H1 (cell line): Measurements from ENCODE around the gene RILP. TPM values are rescaled to one million over a fixed set of nuclear protein-coding genes. Genes with fewer than 3 reads are reported as not detected.

ENCODE experiments used
- CTCF ChIA-PET: fragments of 300-600 bp; sonication (Branson Sonifier 250); formaldehyde crosslinking; loops from one replicate; lab custom pipeline; 2021; ENCODE audit not compliant: partially characterized antibody; lab: Charles Lee
- POLR2A ChIA-PET: fragments of 300-600 bp; sonication (Branson Sonifier 250); formaldehyde crosslinking; loops from one replicate; lab custom pipeline; 2021; ENCODE audit warnings: inconsistent platforms; ENCODE audit not compliant: partially characterized antibody; lab: Charles Lee
- DNase-seq, 2 experiments: peaks; one replicate each; pipeline versions ENCODE4 v3.0.0 to v3.0.0-alpha.2; 2010 to 2022; ENCODE audit warnings: low spot score in 2 of 2, low read depth in 1 of 2, mixed read lengths in 1 of 2
- FAIRE-seq: peaks from 2 replicates; lab custom pipeline; 2011; peaks lifted over from hg19 to GRCh38; lab: Jason Lieb, UNC
- H2AFZ ChIP-seq: 2 replicates; pipeline ENCODE4 v1.8.1; 2012; ENCODE audit warnings: low read length, inconsistent platforms
- H2AK5ac ChIP-seq: 2 replicates; pipeline ENCODE4 v1.6.1; 2013; ENCODE audit warnings: low read depth, low read length
- H2BK120ac ChIP-seq: replicated peaks from 2 replicates; pipeline ENCODE3; 2013; ENCODE audit warnings: low read depth, low read length, inconsistent platforms
- H2BK12ac ChIP-seq: 2 replicates; pipeline ENCODE4 v1.6.1; 2013; ENCODE audit warnings: low read depth, low read length
- H2BK15ac ChIP-seq: 2 replicates; pipeline ENCODE4 v1.6.1; 2013; ENCODE audit warnings: low read length
- H2BK20ac ChIP-seq: 2 replicates; pipeline ENCODE4 v1.6.1; 2013; ENCODE audit warnings: low read length
- H2BK5ac ChIP-seq: 2 replicates; pipeline ENCODE4 v1.6.1; 2013; ENCODE audit warnings: low read depth, low read length
- H3K14ac ChIP-seq: 2 replicates; pipeline ENCODE4 v1.6.1; 2013; ENCODE audit warnings: inconsistent platforms; ENCODE audit not compliant: insufficient read length
- H3K18ac ChIP-seq: 2 replicates; pipeline ENCODE4 v1.6.1; 2013; ENCODE audit warnings: low read length; ENCODE audit errors: extremely low read depth
- H3K23ac ChIP-seq: 2 replicates; pipeline ENCODE4 v1.6.1; 2013; ENCODE audit warnings: inconsistent platforms; ENCODE audit not compliant: insufficient read length
- H3K23me2 ChIP-seq: 2 replicates; pipeline ENCODE4 v1.6.1; 2013; ENCODE audit warnings: low read depth, low read length
- H3K27ac ChIP-seq: 2 replicates; pipeline ENCODE4 v1.6.1; 2011; ENCODE audit warnings: low read depth, low read length, inconsistent platforms
- H3K27me3 ChIP-seq, 4 experiments: replicated peaks in 1 of 4; 1 replicate in 1 of 4; 2 replicates in 3 of 4; pipeline versions ENCODE4 v1.6.1 to v1.8.1; 2011 to 2013; ENCODE audit warnings: low read length in 3 of 4, mild to moderate bottlenecking in 3 of 4, inconsistent platforms in 2 of 4, mixed read lengths in 2 of 4, moderate library complexity in 1 of 4; ENCODE audit not compliant: control insufficient read depth in 3 of 4, insufficient read depth in 3 of 4; ENCODE audit errors: extremely low read depth in 1 of 4
- H3K36me3 ChIP-seq, 4 experiments: 2 replicates each; pipeline versions ENCODE4 v1.6.1 to v1.8.1; 2011 to 2013; ENCODE audit warnings: mild to moderate bottlenecking in 4 of 4, low read length in 3 of 4, moderate library complexity in 2 of 4, control low read depth in 1 of 4, inconsistent platforms in 1 of 4; ENCODE audit not compliant: insufficient read depth in 4 of 4, control insufficient read depth in 2 of 4
- H3K4ac ChIP-seq: replicated peaks from 2 replicates; pipeline ENCODE3; 2013; ENCODE audit warnings: low read length, low read depth, mixed read lengths, inconsistent platforms; ENCODE audit not compliant: insufficient read length
- H3K4me1 ChIP-seq, 4 experiments: replicated peaks in 1 of 4; 1 replicate in 1 of 4; 2 replicates in 3 of 4; pipeline versions ENCODE4 v1.6.1 to v1.8.1; 2011 to 2013; ENCODE audit warnings: low read length in 3 of 4, inconsistent platforms in 2 of 4, mixed read lengths in 1 of 4; ENCODE audit not compliant: insufficient read depth in 4 of 4, control insufficient read depth in 3 of 4
- H3K4me2 ChIP-seq, 2 experiments: 2 replicates each; pipeline versions ENCODE4 v1.6.1 to v1.8.1; 2011 to 2013; ENCODE audit warnings: low read depth in 2 of 2, low read length in 2 of 2, control low read depth in 1 of 2, inconsistent platforms in 1 of 2, mild to moderate bottlenecking in 1 of 2; ENCODE audit not compliant: insufficient read depth in 1 of 2
- H3K4me3 ChIP-seq, 4 experiments: fragments of 200-600, 300-600 bp in 1 of 4; sonication (generic), shearing (Covaris generic), sonication (Bioruptor Twin) in 1 of 4; 2 replicates each; pipeline versions ENCODE4 v1.5.1 to v1.8.1; 2011 to 2016; ENCODE audit warnings: low read length in 4 of 4, low read depth in 3 of 4, control low read depth in 2 of 4, inconsistent platforms in 2 of 4, mild to moderate bottlenecking in 2 of 4, mixed read lengths in 1 of 4, moderate library complexity in 1 of 4; ENCODE audit not compliant: insufficient read depth in 2 of 4; ENCODE audit errors: extremely low read depth in 1 of 4
- H3K56ac ChIP-seq: replicated peaks from 2 replicates; pipeline ENCODE3; 2013; ENCODE audit warnings: low read depth, mild to moderate bottlenecking, mixed read lengths, low read length, inconsistent platforms; ENCODE audit not compliant: insufficient read length
- H3K79me1 ChIP-seq: 2 replicates; pipeline ENCODE4 v1.6.1; 2013; ENCODE audit warnings: low read depth, low read length, control low read depth
- H3K79me2 ChIP-seq, 2 experiments: 2 replicates each; pipeline versions ENCODE4 v1.6.1 to v1.8.1; 2012 to 2013; ENCODE audit warnings: low read length in 2 of 2, mild to moderate bottlenecking in 2 of 2, inconsistent platforms in 1 of 2; ENCODE audit not compliant: insufficient read depth in 2 of 2, control insufficient read depth in 1 of 2
- H3K9ac ChIP-seq, 4 experiments: replicated peaks in 1 of 4; 1 replicate in 1 of 4; 2 replicates in 3 of 4; pipeline versions ENCODE4 v1.6.1 to v1.8.1; 2011 to 2013; ENCODE audit warnings: low read depth in 3 of 4, low read length in 3 of 4, control low read depth in 2 of 4, mild to moderate bottlenecking in 2 of 4, moderate library complexity in 2 of 4, inconsistent platforms in 1 of 4; ENCODE audit errors: extremely low read depth in 1 of 4
- H3K9me3 ChIP-seq, 2 experiments: 2 replicates each; pipeline versions ENCODE4 v1.6.1 to v1.8.1; 2012 to 2013; ENCODE audit warnings: mild to moderate bottlenecking in 2 of 2, moderate library complexity in 2 of 2, control low read depth in 1 of 2, inconsistent platforms in 1 of 2, low read depth in 1 of 2, low read length in 1 of 2, mixed read lengths in 1 of 2; ENCODE audit not compliant: insufficient read depth in 2 of 2
- H4K20me1 ChIP-seq, 2 experiments: replicated peaks in 1 of 2; 2 replicates each; pipeline versions ENCODE3 to v1.8.1; 2011 to 2013; ENCODE audit warnings: inconsistent platforms in 2 of 2, low read length in 2 of 2, mild to moderate bottlenecking in 1 of 2; ENCODE audit not compliant: insufficient read depth in 2 of 2, control insufficient read depth in 1 of 2
- H4K5ac ChIP-seq: 2 replicates; pipeline ENCODE4 v1.6.1; 2013; ENCODE audit warnings: low read length, low read depth, mixed read lengths, inconsistent platforms; ENCODE audit not compliant: insufficient read length
- H4K8ac ChIP-seq: 2 replicates; pipeline ENCODE4 v1.8.0; 2013; ENCODE audit warnings: mild to moderate bottlenecking, moderate library complexity, low read length, inconsistent platforms; ENCODE audit not compliant: insufficient read depth; ENCODE audit errors: extremely low read depth
- H4K91ac ChIP-seq: replicated peaks from 2 replicates; pipeline ENCODE3; 2013; ENCODE audit warnings: low read length, mixed read lengths, inconsistent platforms; ENCODE audit not compliant: insufficient read length
- ASH2L ChIP-seq: fragments of 200-600, 300-600 bp; sonication (generic); IDR thresholded peaks from one replicate; pipeline ENCODE4 v1.7.1; 2017; ENCODE audit warnings: low read length
- CBX8 ChIP-seq: fragments of 300-800, 300-1000 bp; sonication (generic); IDR thresholded peaks from 2 replicates; pipeline ENCODE4 v1.7.1; 2016; ENCODE audit warnings: low read depth, low read length, borderline replicate concordance
- CREB1 ChIP-seq: IDR thresholded peaks from 2 replicates; pipeline ENCODE4 v1.6.1; 2012; ENCODE audit warnings: inconsistent platforms
- GTF2F1 ChIP-seq: IDR thresholded peaks from 2 replicates; pipeline ENCODE4 v1.6.1; 2012; ENCODE audit warnings: low read depth, low read length, improper control_type of control experiment, borderline replicate concordance
- HDAC6 ChIP-seq: IDR thresholded peaks from one replicate; pipeline ENCODE4 v1.7.1; 2012; ENCODE audit warnings: low read depth, mild to moderate bottlenecking, inconsistent platforms, low read length, moderate library complexity
- JUND ChIP-seq: IDR thresholded peaks from 2 replicates; pipeline ENCODE4 v1.6.1; 2011; ENCODE audit warnings: mild to moderate bottlenecking, improper control_type of control experiment, low read length
- KDM1A ChIP-seq: fragments of 200-600, 300-600 bp; sonication (generic); IDR thresholded peaks from 2 replicates; pipeline ENCODE4 v1.7.1; 2016; ENCODE audit warnings: mild to moderate bottlenecking, low read length, borderline replicate concordance
- SP1 ChIP-seq: IDR thresholded peaks from 2 replicates; pipeline ENCODE4 v1.6.1; 2011; ENCODE audit warnings: low read depth, low read length
- SRF ChIP-seq: IDR thresholded peaks from 2 replicates; pipeline ENCODE4 v1.6.1; 2011; ENCODE audit warnings: mild to moderate bottlenecking, low read depth, low read length, moderate library complexity
- WGBS, 2 experiments: shearing (Covaris generic) in 1 of 2; methylation state at CpG; one replicate each; pipeline versions ENCODE4 v1.1.6 to v1.1.7; 2013 to 2015; ENCODE audit warnings: low lambda C conversion rate in 2 of 2, mixed read lengths in 2 of 2, inconsistent platforms in 1 of 2, low coverage in 1 of 2, missing lambda C conversion rate in 1 of 2; ENCODE audit not compliant: insufficient replicate concordance in 2 of 2, insufficient coverage in 1 of 2, insufficient read length in 1 of 2; ENCODE audit errors: extremely low coverage in 1 of 2, missing lambda C conversion rate in 1 of 2; 5-methylcytosine and 5-hydroxymethylcytosine counted together
- polyA plus RNA-seq, 7 experiments: library from polyadenylated mRNA; depleted of rRNA in 3 of 7; stranded (reverse) in 5 of 7; unstranded in 2 of 7; fragments of >200 nt in 5 of 7; fragments of 200-250 nt in 2 of 7; gene quantifications; 1 replicate in 5 of 7; 2 replicates in 1 of 7; 4 replicates in 1 of 7; pipeline versions ENCODE4 v1.2.1 to v1.2.3, GENCODE V29; 2011 to 2013; ENCODE audit warnings: missing spikeins in 2 of 7, mixed read lengths in 2 of 7
- total RNA-seq: library from RNA; stranded (reverse); fragmentation: NEBNext Ultra II Directional; extraction: Animal tissue kit (Norgen Biotek cat#: 25700); gene quantifications from 2 replicates; pipeline ENCODE4 v1.2.1, GENCODE V29; 2021

RILP gene
- total and polyA plus RNA-seq, 2 of the 8 experiments (the other 6 are each of a cell fraction or from before 2014, with no cell fraction given): 6.8 to 7.2 TPM

DNA sequence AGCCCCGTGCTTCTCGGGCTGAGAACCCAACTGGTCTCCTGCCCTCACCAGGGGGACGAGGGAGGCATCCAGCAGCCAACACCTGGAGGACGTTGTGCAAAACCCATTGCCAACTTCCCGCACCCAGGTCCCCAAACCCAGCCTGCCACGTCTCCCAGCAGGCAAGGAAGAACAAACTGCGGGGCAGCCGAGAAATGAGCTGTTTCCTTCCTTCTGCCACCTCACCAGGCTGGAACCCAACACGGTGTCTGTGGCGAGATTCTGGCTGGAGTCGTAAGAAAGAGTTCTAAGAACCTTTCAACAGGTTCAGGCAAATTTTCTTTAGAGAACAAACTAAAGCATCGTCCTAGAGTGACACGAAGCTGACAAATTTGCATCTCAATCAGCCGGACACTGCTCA is 24.6 kb downstream of the RILP start:
- H3K23ac ChIP-seq: no peak overlapping the region
- FAIRE-seq: no peak
- no peak overlapping the region for H2BK20ac ChIP-seq
- no peak overlapping the region for H4K8ac ChIP-seq
- no peak overlapping the region for H3K4me2 ChIP-seq
- H3K79me2 ChIP-seq: no peaks in the 10 kb centered on the region
- no peak overlapping the region for H3K27ac ChIP-seq
- 0 out of 2 replicates have a peak overlapping the region, but pooled peaks have one; percentile 17 for H2BK12ac ChIP-seq
- ChIA-PET CTCF (interaction anchor here (0.8 to 14.5 kb wide), 6 partner anchors 10 to 64 kb away, joined by 3 to 146 read pairs (median 4); no protein-coding TSS in a partner anchor), POLR2A (interaction anchor here (0.7 to 1.4 kb wide), 4 partner anchors 9 to 137 kb away, joined by 3 to 9 read pairs (median 4); partner anchors contain the start of gene INPP5K)
- no peak overlapping the region for H2AK5ac ChIP-seq
- no peaks in the 10 kb centered on the region for H3K9me3 ChIP-seq
- H3K14ac ChIP-seq: no peak overlapping the region
- no peak overlapping the region for H2BK15ac ChIP-seq
- no peak overlapping the region for H3K4ac ChIP-seq
- H3K56ac ChIP-seq: no peak overlapping the region
- peaks cover 0 to 11% (median 5%) of the 10 kb centered on the region in 4 experiments; a peak in 6 of 7 replicates for H3K4me1 ChIP-seq
- 96% methylated on average over 14 of the region's 14 CpGs; no CpG with 5 or more reads in 1 of the 2 experiments for WGBS, 2 experiments
- H2BK5ac ChIP-seq: no peak overlapping the region
- H3K23me2 ChIP-seq: peaks cover 14% of the 10 kb centered on the region
- peaks cover 0 to 13% (median 5%) of the 10 kb centered on the region in 4 experiments; a peak in 4 of 7 replicates for H3K27me3 ChIP-seq
- H2AFZ ChIP-seq: no peak overlapping the region
- peaks cover 0 to 4% of the 10 kb centered on the region in 2 experiments for H4K20me1 ChIP-seq
- no peaks in the 10 kb centered on the region for H3K36me3 ChIP-seq
- no peak overlapping the region for H3K4me3 ChIP-seq
- no peak for DNase-seq
- H4K5ac ChIP-seq: no peak overlapping the region
- H3K79me1 ChIP-seq: no peaks in the 10 kb centered on the region
- H4K91ac ChIP-seq: no peak overlapping the region
- no peak overlapping the region for H2BK120ac ChIP-seq
- no peak overlapping the region for H3K18ac ChIP-seq
- H3K9ac ChIP-seq: no peak overlapping the region
- no peak for TF ChIP-seq SP1
- no peak for TF ChIP-seq GTF2F1
- TF ChIP-seq HDAC6: no peak
- no peak for TF ChIP-seq CREB1
- no peak for TF ChIP-seq CBX8
- no peak for TF ChIP-seq ASH2L
- no peak for TF ChIP-seq JUND
- no peak for TF ChIP-seq SRF
- no peak for TF ChIP-seq KDM1A
